ENCODE results near the gene SLC50A1. TPM values are rescaled to one million over a fixed set of nuclear protein-coding genes. Genes with fewer than 3 reads are reported as not detected.

The SLC50A1 gene
- total RNA-seq, 1 experiment from 2014 or later, result 39.0 TPM

GRCh38 chr1:155125511-155125945 lies 10.1 kb upstream of the SLC50A1 start:
- no peak for ATAC-seq
- H3K4me3 Mint-ChIP-seq, result peak overlapping the region; percentile 61

GRCh38 chr1:155125946-155126555 lies 9.6 kb upstream of the SLC50A1 start:
- ATAC-seq (peak; percentile 5; the same call in 1 of the 2 replicates), DNase-seq (ENCODE audit: low spot score) (peak; percentile 52)
- ChIA-PET POLR2A (interaction anchor here (1.0 to 1.6 kb wide), 4 partner anchors 9 to 47 kb away, joined by 4 to 5 read pairs (median 5); partner anchors contain the start of genes KRTCAP2 and SLC50A1), CTCF (interaction anchor here (0.6 to 12.9 kb wide), 16 partner anchors 9 to 567 kb away, joined by 3 to 164 read pairs (median 4); partner anchors contain the start of genes ADAM15, EFNA4, KRTCAP2 and SLC50A1)
- H3K9me3 Mint-ChIP-seq, result no peaks in the 10 kb centered on the region
- peak overlapping the region; percentile 90 for H3K4me3 Mint-ChIP-seq
- peaks cover 58% of the 10 kb centered on the region for H3K27me3 Mint-ChIP-seq (ENCODE audit: low read depth)
- H3K4me1 Mint-ChIP-seq, result peaks cover 53% of the 10 kb centered on the region
- H3K27ac Mint-ChIP-seq, result no peak overlapping the region
- H3K36me3 Mint-ChIP-seq, result no peaks in the 10 kb centered on the region; the same call in 1 of the 2 replicates
- TF ChIP-seq MLX (CRISPR knock-in tag; IDR thresholded peaks at IDR 0.05), result no peak
- no peak for TF ChIP-seq CTCF (IDR thresholded peaks at IDR 0.05)
- TF ChIP-seq E2F1 (CRISPR knock-in tag; IDR thresholded peaks at IDR 0.05), result no peak
- no peak; the same call in 1 of the 2 replicates for TF ChIP-seq USF2 (CRISPR knock-in tag; IDR thresholded peaks at IDR 0.05)
- peak; percentile 85 for TF ChIP-seq FOXP1 (CRISPR knock-in tag; IDR thresholded peaks at IDR 0.05; ENCODE audit: borderline replicate concordance)
- TF ChIP-seq RORB (CRISPR knock-in tag; IDR thresholded peaks at IDR 0.05), result no peak
- peak; percentile 84; the same call in 1 of the 2 replicates for TF ChIP-seq ELF4 (CRISPR knock-in tag; IDR thresholded peaks at IDR 0.05; ENCODE audit: low read depth)
- peak; percentile 73 for TF ChIP-seq FOXP4 (CRISPR knock-in tag; IDR thresholded peaks at IDR 0.05)

More at GRCh38 chr1:155125511-155125945, 10.1 kb upstream of the SLC50A1 start:
- ChIA-PET POLR2A (interaction anchor here (1.4 to 1.6 kb wide), 3 partner anchors 10 to 47 kb away, joined by 4 to 5 read pairs (median 5); partner anchors contain the start of genes KRTCAP2 and SLC50A1), CTCF (interaction anchor here (0.6 to 12.9 kb wide), 14 partner anchors 10 to 566 kb away, joined by 3 to 164 read pairs (median 6); partner anchors contain the start of genes ADAM15, KRTCAP2, SLC50A1 and TRIM46)
- TF ChIP-seq PRDM15 (CRISPR knock-in tag; IDR thresholded peaks at IDR 0.05), result no peak
- TF ChIP-seq PREB (CRISPR knock-in tag; IDR thresholded peaks at IDR 0.05; ENCODE audit: borderline replicate concordance), result no peak
- H3K4me1 Mint-ChIP-seq, result peaks cover 48% of the 10 kb centered on the region
- H3K36me3 Mint-ChIP-seq, result no peaks in the 10 kb centered on the region
- no peak overlapping the region for H3K27ac Mint-ChIP-seq
- DNase-seq (ENCODE audit: low spot score), result peak; percentile 41
- peaks cover 62% of the 10 kb centered on the region for H3K27me3 Mint-ChIP-seq (ENCODE audit: low read depth)
- no peaks in the 10 kb centered on the region for H3K9me3 Mint-ChIP-seq

Measured in WTC11 (cell line).